HG02885 (cell line): ENCODE data around the gene ARHGAP33.
"Not testable (repeated sequence)": the region's sequence is repeated elsewhere in the genome, so short reads cannot be mapped to it uniquely, and the experiment has no call there.

Source experiments
- ATAC-seq: cut with Tn5 transposase; IDR thresholded peaks from one replicate; pipeline ENCODE4 v1.9.1; 2021; ENCODE audit warnings: mild to moderate bottlenecking; ENCODE audit not compliant: unreplicated experiment, poor library complexity

Gene ARHGAP33

GRCh38 chr19:35791814-35792279, 16.5 kb downstream of the ARHGAP33 start:
- no peak for ATAC-seq

DNA sequence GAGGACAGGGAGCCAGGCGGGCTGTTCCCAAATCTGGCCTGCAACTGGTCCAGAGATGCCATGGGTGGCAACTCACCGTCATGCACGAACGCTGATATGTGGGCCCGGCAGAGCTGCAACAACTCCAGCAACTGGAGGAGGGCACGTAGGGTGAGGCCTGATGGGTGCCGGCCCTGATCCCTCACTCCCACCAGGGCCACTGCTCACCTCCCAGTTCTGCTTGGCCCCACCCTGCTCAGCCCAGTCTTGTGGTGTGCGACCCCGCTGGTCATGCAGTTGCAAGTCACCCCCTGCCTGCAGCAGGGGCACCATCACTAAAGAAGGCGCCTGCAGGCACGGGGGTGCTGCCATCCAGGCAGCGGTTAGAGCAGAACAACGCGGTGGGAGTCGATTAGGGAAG, 16.9 kb downstream of the ARHGAP33 start:
- no peak for ATAC-seq

DNA sequence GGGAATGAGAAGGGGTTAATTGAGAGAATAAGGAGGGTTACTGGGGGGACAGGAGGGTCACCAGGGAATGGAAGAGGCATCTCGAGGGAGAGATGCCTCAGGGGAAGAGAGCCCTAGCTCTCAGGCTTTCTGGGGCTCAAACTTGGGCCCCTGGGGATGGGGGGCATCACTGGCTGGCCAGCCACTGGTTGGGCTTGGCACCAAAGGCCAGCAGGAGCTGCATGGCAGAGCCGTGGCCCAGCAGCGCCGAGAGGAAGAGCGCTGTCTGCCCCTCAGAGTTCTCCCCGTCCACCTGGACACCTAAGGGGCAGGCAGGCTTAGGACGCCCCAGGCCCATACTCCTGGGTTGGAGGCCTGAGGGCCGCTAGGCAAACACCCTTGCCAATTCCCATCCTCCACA, 17.5 kb downstream of the ARHGAP33 start:
- no peak for ATAC-seq

- no peak for ATAC-seq
These were observed 18.2 kb downstream of the ARHGAP33 start for GRCh38 chr19:35793381-35794165.

GRCh38 chr19:35795564-35795963, 20.2 kb downstream of the ARHGAP33 start:
- not testable (repeated sequence) for ATAC-seq

DNA sequence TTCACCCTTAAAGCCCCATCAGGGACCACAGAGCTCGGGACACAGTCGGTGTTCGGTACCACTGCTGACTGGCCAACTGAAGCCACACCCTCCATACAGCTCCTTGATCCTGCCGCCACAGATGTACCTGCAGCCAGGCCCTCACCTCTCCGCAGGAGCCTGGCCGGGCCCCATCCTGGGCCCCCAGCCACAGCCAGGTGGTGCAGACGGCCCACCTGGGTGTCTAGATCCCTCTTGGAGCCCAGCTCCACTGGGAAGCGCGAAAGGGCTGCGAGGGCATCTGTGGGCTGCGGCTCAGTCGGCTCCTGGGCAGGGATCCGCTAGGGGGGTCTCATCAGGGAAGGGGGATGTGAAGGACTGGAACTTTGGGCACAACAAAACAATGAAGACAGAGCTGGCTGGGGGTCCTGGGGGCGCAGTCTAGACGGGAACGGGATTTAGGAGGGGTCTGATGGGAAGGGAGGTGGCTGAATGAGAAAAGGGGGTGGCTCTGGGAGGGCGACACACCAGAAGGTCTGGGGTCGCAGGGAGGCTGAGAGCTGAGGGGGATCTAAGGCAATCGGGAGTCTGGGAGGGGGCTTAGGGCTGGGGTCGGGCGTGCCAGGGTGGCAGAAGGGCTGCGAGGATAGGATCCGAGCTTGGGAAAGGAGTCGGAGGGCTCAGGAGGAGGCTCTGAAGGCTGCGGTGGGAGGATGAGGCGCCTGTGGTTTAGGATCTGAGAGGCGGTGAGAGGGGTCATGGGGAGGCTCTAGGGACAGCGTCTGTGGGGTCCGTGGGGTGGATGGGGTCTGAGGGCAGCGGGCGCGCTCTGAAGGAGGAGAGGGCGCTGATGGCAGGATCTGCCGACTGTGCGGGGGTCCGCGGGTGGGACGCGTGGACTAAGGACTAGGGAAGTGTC, 21.5 kb downstream of the ARHGAP33 start:
- no peak for ATAC-seq

DNA sequence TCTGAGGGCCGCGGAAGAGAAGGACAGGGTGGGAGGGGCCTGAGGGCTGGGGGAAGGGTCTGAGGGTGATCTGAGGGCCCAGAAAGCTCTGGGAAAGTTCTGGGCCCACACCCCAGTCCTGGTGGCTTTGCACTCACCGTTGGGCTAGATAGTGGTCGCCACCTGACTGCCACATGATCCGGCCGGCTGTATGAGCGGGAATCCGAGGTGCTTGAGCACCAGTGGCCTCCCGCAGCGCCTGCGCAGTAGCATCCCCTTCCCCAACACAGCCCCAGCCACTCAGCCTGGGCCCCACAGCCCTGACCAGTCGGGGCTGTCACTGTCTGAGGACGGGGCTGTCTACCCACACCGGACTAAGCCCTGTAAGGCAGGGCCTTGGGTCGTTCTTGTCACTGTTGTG, 22.3 kb downstream of the ARHGAP33 start:
- ATAC-seq: no peak

DNA sequence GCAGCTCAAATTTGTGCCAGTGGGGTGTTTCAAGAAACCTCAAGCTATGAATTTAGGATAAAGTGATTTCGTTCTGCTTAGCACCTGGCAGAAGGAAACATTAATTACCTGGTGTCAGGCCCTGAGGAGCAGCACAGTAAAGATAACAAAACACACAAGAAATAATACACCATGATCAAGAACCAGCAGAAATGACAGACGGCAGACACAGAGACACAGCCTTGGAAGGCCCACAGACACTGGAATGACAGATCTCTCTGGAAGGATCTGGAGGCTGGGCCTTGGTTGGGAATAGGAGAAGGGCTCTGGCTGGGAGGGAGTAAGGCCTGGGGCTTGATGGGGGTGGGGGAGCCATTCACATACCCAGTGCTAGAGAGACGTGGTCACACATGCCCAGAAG, 26.5 kb downstream of the ARHGAP33 start:
- ATAC-seq: no peak

- ATAC-seq: no peak
These were observed 30.2 kb downstream of the ARHGAP33 start for GRCh38 chr19:35805526-35806102.

- no peak for ATAC-seq
These were observed 31.2 kb downstream of the ARHGAP33 start for GRCh38 chr19:35806597-35806996.

DNA sequence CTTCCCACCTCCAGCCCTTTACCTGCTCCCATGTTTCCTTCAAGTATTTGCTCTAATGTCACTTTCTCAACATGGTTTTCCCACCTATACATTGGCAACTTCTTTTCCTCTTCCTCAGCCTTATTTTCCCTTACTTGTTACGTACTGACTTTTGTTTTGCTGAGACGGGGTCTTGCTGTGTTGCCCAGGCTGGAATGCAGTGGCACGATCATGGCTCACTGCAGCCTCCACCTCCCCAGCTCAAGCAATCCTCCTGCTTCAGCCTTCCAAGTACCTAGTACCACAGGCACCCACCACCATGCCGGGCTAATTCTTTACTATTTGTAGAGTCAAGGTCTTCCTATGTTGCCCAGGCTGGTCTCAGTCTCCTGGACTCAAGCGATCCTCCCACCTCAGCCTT, 32.3 kb downstream of the ARHGAP33 start:
- no peak for ATAC-seq

GRCh38 chr19:35811317-35812219, 36.2 kb downstream of the ARHGAP33 start:
- ATAC-seq: no peak

DNA sequence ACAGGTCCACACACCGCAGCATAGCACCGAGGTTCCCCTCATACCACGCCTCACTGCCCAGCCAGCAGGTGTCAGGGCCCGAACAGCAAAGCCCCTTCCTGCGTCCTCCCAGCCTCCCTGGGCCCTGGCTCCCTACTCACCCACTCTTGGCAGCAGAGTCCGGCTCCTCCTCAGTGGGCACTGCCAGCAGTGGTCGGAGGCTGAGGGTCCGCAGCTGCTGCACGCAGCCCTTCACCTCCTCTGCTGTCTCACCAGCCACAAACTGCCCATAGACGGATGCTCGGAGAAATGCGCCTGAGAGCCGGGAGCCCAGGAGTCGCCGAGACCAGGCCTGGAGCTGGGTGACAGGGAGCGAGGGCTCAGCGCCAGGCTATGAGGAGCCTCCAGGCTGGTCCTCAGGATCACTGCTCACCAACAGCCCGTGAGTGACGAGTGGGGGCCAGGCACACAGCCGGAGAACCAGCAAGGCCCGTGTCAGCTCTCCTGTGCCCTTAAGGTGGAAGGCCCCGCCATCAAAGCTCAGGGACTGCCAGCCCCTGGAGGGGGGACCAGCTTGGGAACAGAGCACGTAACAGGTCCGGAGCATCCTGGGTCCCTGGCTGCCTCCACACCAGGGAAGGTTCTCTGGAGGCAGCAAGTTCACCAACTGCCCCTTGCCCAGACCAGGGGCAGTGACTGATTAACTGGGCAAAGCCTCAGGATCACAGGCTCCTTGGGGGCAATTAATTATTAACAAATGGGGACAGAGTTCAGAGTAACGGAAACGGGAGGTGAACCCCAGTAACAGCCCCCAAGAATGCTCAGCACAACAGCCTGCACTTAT, 37.1 kb downstream of the ARHGAP33 start, which contains the start of gene PRODH2:
Gene PRODH2, minus strand, starts transcription at position 626 of the 823 bp plus-strand sequence. Its CDS starts 40 bp downstream, at position 586.
- ATAC-seq: no peak

- ATAC-seq: no peak
These were observed 37.9 kb downstream of the ARHGAP33 start for GRCh38 chr19:35813043-35813890.

GRCh38 chr19:35816262-35816661, 40.9 kb downstream of the ARHGAP33 start:
- no peak for ATAC-seq

DNA sequence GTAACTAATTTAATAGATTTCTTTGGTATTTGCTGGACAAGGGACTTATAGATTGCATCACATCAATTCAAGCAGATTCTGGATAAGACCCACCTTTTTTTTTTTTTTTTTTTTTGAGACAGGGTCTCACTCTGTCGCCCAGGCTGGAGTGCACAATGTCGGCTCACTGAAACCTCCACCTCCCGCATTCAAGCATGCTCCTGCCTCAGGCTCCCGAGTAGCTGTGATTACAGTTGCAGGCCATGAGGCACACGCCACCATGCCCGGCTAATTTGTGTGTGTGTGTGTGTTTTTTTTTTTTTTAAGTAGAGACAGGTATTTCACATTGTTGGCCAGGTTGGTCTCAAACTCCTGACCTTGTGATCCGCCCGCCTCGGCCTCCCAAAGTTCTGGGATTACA, 41.5 kb downstream of the ARHGAP33 start:
- ATAC-seq: no peak

GRCh38 chr19:35818445-35818844, 43.1 kb downstream of the ARHGAP33 start:
- ATAC-seq: no peak

DNA sequence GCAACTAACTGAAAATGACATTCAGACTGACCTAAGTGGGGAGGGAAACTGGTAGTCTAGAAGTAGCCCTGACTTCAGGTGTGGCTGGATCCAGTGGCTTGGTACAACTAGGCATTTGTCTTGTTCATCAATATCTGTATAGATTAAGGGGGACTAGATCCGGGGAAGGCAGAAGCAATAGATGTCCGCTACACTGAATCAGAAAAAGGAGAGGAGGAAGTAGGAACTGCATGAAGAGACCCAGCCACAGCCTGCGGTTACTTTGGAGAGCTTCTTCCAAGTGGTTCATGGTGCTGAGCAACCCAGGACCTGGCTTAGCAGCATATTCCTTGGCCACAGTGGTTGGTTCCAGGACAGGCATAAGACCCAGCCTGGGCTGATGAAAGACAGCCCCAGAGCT, 47.2 kb downstream of the ARHGAP33 start:
- no peak for ATAC-seq
